ENCODE results near the gene COLEC12.

Gene COLEC12

DNA sequence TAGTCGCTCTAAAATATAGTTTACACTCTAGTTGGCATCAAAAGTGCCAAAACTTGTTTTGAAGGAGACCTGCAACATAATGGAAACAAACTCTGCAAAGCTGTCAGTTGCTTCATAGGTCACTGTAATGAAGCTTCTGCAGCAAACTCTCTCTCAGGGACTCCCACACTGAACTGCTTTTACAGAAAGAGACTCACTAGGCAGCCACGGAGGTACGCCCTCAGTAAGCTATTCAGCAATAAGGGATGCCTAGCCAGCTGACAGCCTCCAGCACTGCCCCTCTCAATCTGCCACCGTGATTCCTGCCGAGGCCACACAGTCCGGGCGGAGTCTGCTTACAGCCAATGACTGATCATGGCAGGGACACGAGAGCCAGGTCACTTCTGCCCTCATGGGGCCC, 51.1 kb downstream of the COLEC12 start:
- TF ChIP-seq, protein P1, sequence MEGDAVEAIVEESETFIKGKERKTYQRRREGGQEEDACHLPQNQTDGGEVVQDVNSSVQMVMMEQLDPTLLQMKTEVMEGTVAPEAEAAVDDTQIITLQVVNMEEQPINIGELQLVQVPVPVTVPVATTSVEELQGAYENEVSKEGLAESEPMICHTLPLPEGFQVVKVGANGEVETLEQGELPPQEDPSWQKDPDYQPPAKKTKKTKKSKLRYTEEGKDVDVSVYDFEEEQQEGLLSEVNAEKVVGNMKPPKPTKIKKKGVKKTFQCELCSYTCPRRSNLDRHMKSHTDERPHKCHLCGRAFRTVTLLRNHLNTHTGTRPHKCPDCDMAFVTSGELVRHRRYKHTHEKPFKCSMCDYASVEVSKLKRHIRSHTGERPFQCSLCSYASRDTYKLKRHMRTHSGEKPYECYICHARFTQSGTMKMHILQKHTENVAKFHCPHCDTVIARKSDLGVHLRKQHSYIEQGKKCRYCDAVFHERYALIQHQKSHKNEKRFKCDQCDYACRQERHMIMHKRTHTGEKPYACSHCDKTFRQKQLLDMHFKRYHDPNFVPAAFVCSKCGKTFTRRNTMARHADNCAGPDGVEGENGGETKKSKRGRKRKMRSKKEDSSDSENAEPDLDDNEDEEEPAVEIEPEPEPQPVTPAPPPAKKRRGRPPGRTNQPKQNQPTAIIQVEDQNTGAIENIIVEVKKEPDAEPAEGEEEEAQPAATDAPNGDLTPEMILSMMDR (IDR thresholded peaks at IDR 0.05; ENCODE audit: control insufficient read depth, insufficient read depth, low read depth, low read length, missing control alignments), result no peak
- DNase-seq (ENCODE audit: low read depth), result no peak
- no peak overlapping the region for H3K4me3 ChIP-seq (ENCODE audit: control insufficient read depth, low read depth, low read length)

DNA sequence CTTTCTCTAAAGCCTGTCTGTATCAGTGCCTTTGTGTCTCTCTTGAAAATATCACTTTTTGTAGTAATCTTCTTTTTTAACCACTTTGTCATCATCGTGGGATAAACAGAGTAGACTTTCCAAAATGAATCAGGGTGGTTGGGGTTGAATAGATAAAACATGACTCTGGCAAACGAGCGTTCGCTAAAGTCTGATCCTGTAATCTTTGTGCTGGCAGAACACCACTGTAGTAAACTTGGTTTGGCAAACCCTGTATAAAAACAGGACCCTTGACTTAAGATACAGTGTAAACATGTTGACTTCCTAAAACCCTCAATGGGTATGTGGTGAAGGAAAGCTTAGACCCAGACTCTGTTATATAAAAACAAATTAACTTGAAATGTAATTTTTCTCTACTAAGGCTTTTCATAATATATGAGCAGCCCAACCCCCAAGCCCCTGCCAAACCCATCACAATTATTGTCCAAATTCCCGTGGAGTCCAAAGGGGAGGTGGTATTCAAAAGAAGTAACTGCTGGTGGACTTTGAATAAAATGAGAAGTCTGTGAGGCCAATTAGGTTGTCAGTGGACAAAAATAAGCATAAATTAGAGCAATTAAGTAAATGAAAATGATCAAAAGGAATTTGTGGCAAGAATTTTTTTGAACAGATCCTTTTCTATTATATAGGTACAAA, 52.2 kb downstream of the COLEC12 start:
- DNase-seq (ENCODE audit: low read depth), result no peak
- no peak overlapping the region for H3K4me3 ChIP-seq (ENCODE audit: control insufficient read depth, low read depth, low read length)

DNA sequence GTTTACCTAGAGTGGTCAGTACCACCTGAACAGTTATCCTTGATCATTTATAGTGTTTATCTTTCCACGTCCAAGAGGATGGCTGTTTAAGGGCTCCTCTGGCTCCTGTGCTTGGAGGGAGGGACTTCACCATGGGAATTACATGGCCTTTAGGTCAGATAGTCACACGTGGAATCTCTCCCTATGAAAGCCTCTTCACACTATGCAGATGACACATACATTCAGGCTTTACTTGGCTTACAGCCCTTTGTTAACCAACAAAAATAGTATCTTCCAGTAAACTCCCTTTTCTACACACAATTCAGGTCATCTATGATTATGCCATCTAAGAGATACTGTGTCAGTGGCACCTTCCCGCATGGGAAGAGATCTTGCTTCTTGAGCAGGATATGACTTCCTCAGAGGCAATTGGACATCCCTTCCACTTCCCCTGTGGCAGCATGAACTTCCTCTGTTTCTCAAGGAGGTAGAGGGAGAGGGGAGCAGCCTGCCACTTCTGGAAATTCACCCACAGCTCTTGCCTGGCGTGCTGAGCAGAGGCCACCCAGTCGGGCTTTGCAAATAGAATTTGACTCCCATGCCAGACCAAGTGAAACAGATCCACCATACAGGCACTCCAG, 53.5 kb downstream of the COLEC12 start:
- H3K4me3 ChIP-seq (ENCODE audit: control insufficient read depth, low read depth, low read length), result no peak overlapping the region
- TF ChIP-seq, protein P1 (IDR thresholded peaks at IDR 0.05; ENCODE audit: control insufficient read depth, insufficient read depth, low read depth, low read length, missing control alignments), result no peak
- DNase-seq (ENCODE audit: low read depth), result no peak

More for the DNA sequence above, 52.2 kb downstream of the COLEC12 start:
- TF ChIP-seq, protein P1 (IDR thresholded peaks at IDR 0.05; ENCODE audit: control insufficient read depth, insufficient read depth, low read depth, low read length, missing control alignments), result no peak

DNA sequence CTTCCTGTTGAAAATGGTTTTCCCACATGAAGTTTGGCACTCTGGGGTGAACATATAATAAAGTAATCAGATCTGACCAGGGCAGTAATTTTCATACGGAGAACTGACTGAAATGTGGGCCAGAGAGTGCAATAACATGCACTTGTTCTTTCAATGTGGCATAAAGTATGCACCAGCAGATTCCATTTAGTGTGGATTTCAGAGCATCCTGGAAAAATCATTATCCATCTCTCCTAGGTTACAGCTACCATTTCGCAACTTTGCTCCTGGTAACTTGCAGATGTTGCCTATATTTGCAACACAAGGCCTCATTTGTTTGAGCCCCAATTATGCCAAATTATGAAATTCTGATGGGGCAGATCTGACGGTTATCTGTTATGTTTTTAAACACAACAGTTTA, 55.4 kb downstream of the COLEC12 start:
- DNase-seq (ENCODE audit: low read depth), result no peak
- H3K4me3 ChIP-seq (ENCODE audit: control insufficient read depth, low read depth, low read length), result no peak overlapping the region
- TF ChIP-seq, protein P1 (IDR thresholded peaks at IDR 0.05; ENCODE audit: control insufficient read depth, insufficient read depth, low read depth, low read length, missing control alignments), result no peak

DNA sequence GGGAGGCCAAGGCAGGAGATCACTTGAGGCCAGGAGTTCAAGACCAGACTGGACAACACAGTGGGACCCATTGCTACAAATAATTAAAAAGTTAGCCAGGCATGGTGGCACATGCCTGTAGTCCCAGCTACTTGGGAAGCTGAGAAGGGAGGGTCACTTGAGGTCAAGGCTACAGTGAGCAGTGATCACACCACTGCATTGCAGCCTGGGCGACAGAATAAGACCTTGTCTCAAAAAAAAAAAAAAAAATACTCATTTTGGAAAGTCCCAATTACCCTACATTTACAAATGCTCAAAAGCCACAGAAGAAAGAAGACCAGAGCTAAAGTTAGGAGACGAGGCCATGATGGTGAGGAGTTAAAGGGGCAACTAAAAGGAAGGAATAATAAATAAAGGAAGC, 61.9 kb downstream of the COLEC12 start:
- no peak overlapping the region for H3K4me3 ChIP-seq (ENCODE audit: control insufficient read depth, low read depth, low read length)
- TF ChIP-seq, protein P1 (IDR thresholded peaks at IDR 0.05; ENCODE audit: control insufficient read depth, insufficient read depth, low read depth, low read length, missing control alignments), result no peak
- no peak for DNase-seq (ENCODE audit: low read depth)

DNA sequence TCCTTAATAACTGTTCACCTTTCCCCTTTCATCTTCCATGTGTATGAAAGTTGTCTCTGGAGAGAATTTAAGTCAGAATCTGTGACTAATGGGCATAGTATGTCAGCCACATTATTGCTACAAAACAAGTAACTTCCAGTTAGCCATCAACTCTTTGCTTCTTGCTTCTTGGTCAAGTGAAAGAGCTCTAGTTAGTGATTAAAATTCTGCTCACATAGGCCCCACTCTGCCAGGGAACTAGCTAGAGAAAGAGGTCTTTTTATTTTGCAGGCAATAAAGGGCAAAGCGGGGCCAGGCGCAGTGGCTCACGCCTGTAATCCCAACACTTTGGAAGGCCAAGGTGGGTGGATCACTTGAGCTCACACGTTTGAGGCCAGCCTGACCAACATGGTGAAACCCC, 64.6 kb downstream of the COLEC12 start:
- TF ChIP-seq, protein P1 (IDR thresholded peaks at IDR 0.05; ENCODE audit: control insufficient read depth, insufficient read depth, low read depth, low read length, missing control alignments), result no peak
- no peak overlapping the region for H3K4me3 ChIP-seq (ENCODE audit: control insufficient read depth, low read depth, low read length)
- DNase-seq (ENCODE audit: low read depth), result no peak
